Inflammatory macrophage treated with lipopolysaccharide for 1 hour (primary cell): ENCODE results near the gene GRAMD2B.
"Not testable (repeated sequence)": the region's sequence is repeated elsewhere in the genome, so short reads cannot be mapped to it uniquely, and the experiment has no call there.

Experiments used
- DNase-seq, 2 donors: peaks; one replicate each; pipeline ENCODE4 v3.0.0-alpha.2; 2020 to 2022

The GRAMD2B gene

GRCh38 chr5:126413856-126414255 is 9.4 kb upstream of the GRAMD2B start:
- DNase-seq, result no peak

DNA sequence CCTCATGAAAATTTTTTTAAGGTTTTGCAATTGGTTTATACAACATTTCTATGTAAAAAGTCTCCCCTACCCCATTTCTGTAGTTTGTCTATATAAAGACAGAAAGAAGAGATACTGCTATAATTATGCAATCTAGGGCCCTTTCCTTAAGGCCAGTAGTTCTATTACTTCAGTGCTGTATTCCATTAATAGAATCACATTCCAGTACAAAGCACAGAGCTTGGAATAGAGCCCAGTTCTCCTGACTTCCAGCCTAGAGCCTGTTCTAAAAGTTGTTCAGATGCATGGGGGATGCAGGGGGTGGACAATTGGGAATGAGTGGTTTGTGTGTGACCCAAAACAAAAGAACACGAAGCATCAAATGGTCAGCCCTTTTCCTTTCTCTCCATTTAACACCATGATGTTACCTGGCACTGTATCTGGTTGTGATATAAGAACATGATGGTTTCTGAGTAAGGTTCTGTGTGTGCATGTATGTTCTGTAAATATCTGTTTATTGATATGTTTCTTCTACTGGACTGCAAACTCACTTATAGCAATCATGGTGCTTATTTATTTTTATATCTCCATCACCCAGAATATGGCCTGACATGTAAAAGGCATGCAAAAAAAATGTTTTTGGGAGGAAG is 8.2 kb upstream of the GRAMD2B start:
- no peak for DNase-seq

DNA sequence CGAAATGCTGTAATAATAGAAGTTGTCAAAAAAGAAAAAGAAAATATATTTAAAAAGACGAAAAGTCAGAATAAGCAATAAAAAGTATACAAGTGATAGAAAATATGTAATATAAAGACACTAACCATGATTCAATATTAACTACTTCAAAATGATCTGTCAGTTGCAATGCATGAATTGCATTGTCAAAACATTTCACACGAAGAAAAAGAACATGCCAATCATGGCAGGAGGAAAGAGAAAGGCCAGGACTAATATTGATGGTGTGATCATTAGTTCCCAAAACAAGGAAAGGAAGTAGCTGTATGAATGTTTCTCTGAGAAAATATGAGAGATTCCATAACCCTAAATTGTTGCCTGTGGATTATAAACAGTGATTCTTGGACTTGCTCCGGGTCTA is 7.4 kb upstream of the GRAMD2B start:
- DNase-seq, result no peak

DNA sequence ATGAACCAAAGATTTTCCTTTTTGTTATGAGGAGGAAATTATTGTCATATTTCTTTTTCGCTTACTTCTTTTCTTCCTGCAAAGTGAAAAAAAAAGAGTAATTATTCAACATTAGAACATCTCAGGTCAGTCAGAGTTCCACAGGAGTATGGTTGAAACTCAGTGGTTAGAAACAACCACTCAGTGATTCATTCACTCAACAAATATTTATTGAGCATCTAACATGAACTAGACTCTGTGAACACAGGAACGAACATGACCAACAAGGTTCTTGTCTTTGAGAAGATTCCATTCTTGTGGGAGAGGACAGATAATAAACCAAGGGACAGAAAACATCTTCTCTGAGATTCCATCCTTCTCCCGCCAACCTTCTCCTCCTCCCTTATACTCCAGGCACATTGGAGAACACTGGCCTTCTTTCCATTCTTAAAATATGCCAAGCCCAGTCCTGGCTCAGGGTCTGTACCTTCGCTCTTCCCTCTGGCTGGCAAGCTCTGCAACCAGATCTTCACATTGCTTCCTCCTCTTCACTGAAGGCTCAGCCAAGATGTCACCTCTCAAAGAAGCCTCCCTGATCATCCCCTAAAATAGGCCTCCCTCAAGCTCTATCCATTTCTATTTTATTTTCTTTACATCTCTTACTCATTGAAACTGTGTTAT is 6.8 kb upstream of the GRAMD2B start:
- no peak for DNase-seq

GRCh38 chr5:126417178-126417577 is 6.0 kb upstream of the GRAMD2B start:
- no peak for DNase-seq

GRCh38 chr5:126419102-126419501 is 4.1 kb upstream of the GRAMD2B start:
- DNase-seq, result no peak

- DNase-seq, result no peak
These were observed 5.2 kb downstream of the GRAMD2B start for GRCh38 chr5:126428421-126428820.

DNA sequence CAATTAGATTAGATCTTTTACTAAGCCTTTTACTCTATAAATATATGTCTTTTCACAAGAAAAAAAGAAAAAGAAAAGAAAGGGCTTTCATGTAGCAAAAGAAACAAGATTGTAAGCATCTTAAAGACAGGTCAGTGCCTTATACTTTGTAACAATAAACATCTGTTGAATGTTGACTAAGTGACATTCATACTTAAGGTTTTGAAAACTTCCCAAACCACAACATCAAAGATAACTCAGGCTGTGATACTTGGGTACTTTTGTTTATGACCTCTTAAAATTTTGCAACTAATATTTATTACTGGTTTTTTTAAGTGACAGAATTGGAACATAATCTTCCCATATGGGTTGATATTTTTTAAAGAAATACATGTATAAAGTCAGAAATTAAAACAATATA is 7.4 kb downstream of the GRAMD2B start:
- DNase-seq, result no peak

DNA sequence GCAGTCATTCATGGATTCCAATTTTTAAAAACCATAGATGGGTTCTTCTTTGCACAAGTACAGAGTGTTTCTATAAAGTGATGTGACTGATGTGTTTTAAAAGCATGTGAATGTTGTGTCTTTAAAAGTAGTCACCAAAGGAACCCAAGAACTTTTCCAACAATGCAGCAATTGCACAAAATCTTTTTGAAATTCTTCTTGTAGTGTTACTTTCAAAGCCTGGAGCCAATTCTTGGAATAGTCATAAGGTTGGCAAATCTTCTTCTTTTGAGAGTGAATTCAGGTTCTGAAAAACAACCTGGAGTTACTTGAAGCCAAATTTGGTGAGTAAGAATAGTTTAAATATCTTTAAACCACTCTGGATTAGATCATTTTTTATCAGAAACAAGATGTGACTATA is 10.5 kb downstream of the GRAMD2B start:
- DNase-seq, result no peak

- DNase-seq, result no peak
These were observed 12.1 kb downstream of the GRAMD2B start for GRCh38 chr5:126435261-126435660.

GRCh38 chr5:126435714-126436113 is 12.5 kb downstream of the GRAMD2B start:
- no peak for DNase-seq

DNA sequence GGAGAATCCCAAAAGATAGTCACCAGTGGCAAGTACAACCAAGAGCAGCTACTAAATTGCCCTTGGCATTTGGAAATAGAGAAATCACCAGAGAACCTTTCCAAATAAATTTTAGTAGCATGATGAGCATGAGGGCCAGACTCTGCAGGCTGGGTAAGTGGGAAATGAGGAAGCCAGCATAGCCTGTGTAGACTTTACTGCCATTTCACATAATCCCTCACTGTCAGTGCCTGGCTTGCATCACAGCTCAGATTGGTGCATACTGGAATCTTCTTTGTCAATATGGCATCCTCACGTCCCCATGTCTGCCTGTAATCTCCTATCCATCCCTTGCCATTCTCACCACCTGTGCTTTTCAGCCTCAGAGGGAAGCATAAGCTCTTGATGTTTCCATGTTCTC is 14.5 kb downstream of the GRAMD2B start:
- peak; percentile 56 to 61 for DNase-seq

DNA sequence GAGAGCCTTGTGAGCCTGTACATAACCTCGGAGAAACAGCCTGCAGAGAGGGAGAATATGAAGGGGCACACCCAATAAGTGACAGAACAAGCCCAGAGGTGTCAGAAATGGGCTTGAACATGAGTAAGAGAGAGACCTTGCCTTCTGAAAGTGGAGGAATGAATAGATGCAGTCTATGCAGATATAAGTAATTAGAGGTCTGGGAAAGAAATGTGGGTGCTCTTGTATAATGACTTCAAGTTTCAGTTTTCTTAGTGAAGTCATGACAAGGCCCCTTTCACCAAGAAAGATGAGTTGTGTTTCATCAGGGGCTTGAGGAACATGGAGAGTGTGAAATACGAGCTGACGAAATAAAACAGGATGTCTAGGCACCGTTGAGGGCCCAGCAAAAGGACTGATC is 15.1 kb downstream of the GRAMD2B start:
- no peak for DNase-seq

DNA sequence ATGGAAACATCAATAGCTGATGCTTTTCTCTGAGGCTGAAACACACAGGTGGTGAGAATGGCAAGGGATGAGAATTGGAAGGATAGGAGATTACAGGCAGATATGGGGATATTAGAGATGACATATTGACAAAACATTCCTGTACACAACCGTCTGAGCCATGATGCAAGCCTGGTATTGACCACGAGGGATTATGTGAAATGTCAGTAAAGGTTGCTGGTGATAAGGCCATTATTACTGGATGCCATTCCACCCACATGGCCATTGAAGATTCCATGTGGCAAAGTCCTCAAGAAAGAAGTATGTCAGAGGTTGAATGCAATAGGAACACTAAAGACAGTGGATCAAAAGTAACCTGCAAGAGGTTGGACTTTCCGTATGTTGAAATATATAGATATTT is 15.7 kb downstream of the GRAMD2B start:
- DNase-seq, result no peak

- DNase-seq, result not testable (repeated sequence)
These were observed 16.5 kb downstream of the GRAMD2B start for GRCh38 chr5:126439724-126440123.

GRCh38 chr5:126441230-126441629 is 18.0 kb downstream of the GRAMD2B start:
- no peak for DNase-seq

- DNase-seq, result no peak
These were observed 20.2 kb downstream of the GRAMD2B start for GRCh38 chr5:126443374-126443851.

- DNase-seq, result no peak
These were observed 20.9 kb downstream of the GRAMD2B start for GRCh38 chr5:126444137-126444536.

GRCh38 chr5:126445502-126446174 is 22.4 kb downstream of the GRAMD2B start:
- no peak for DNase-seq

DNA sequence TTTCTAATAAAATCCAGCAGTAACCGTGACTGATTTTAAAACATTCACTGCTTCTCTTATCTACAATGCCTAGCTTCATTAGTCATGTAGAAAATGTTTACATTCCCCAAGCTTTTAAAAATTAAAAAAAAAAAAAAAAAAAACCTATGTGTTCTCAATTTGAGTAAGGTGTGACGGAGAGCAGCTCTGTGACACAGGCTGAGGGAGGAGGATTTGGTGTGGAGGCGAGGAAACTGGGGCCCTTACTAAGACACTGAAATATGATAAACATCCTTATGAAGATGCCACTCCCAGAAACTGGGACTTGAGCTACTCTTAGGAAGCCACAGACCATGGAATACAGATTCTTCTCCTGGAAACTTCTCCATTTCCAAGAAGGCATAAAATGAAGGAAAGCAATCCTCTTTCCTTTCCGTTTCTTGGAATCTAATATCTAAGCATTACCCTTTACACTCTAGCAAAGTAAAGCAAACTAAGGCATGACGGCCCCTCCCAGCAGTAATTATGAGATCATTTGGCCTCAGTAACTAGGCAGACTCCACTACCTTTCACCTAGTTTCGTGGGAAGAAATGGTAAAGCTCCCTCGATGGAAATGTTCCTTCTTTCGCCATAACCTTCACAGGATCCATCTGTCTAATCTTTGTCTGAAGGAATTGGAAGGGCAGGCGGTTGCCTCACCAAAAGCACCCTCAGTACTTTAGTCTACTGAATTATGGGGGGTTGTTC is 23.5 kb downstream of the GRAMD2B start:
- DNase-seq, result no peak

DNA sequence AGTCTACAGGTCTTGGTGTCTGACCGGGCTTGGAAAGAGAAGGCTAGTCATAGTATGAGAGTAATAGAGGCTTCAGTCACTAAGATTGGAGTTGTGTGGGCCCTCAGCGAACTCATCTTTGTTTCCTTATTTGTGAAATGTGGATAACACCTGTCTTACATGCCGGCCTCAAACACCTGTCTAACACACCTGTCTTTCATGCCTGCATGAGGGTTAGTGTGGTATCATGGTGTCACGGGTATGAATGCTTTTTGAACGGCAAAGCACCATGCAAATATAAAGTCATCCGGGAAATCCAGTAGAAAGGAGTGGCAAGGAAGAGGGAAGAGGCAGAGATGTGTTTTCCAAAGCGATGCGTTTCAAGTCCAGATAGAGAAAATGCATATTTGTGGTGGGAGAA is 25.5 kb downstream of the GRAMD2B start:
- DNase-seq, result no peak

DNA sequence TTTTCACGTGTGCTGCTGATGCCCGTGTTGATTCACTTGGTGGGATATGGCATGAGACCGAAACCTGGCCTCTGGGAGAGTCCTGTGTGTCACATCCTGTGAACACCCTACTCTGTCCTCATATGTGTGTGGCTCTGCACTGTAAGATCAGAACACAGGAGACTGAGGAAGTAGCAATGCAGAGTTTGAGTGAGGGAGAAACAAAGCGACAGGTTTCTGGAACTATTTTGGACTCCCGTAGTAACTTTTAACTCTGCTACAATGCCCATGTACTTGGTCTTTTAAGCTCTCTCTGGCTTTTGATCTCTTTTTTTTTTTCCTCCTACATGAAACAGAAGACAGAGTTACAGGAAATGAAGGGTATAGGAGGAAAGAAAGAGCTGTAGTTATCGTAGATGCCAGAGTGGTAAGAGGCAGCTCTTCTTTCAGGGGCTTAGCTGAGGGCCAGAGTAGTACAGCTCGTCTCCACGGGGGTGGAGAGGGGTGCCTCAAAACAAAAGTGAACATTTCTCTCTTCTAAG is 26.6 kb downstream of the GRAMD2B start:
- DNase-seq, result peak; percentile 33 to 59

- no peak for DNase-seq
These were observed 27.1 kb downstream of the GRAMD2B start for GRCh38 chr5:126450346-126450745.
